ENCODE data around the gene GALM.
"Not testable (repeated sequence)": the region's sequence is repeated elsewhere in the genome, so short reads cannot be mapped to it uniquely, and the experiment has no call there.

Gene GALM

GRCh38 chr2:38682008-38682575 is 16.2 kb downstream of the GALM start:
- Mint-ChIP-seq H3K4me3 (no peak overlapping the region), H3K36me3 (ENCODE audit: low read depth) (peaks cover 79% of the 10 kb centered on the region), H3K4me1 (peaks cover 3% of the 10 kb centered on the region), H3K27ac (no peak overlapping the region), H3K9me3 (no peaks in the 10 kb centered on the region), H3K27me3 (ENCODE audit: low read depth, poor library complexity) (no peaks in the 10 kb centered on the region)
- DNase-seq, result no peak
- no peak for TF ChIP-seq CTCF (IDR thresholded peaks at IDR 0.05)

- peaks cover 77% of the 10 kb centered on the region for H3K36me3 Mint-ChIP-seq (ENCODE audit: low read depth)
- not testable (repeated sequence) for H3K27me3 Mint-ChIP-seq (ENCODE audit: low read depth, poor library complexity)
Measured at GRCh38 chr2:38682620-38683019, 16.7 kb downstream of the GALM start.

DNA sequence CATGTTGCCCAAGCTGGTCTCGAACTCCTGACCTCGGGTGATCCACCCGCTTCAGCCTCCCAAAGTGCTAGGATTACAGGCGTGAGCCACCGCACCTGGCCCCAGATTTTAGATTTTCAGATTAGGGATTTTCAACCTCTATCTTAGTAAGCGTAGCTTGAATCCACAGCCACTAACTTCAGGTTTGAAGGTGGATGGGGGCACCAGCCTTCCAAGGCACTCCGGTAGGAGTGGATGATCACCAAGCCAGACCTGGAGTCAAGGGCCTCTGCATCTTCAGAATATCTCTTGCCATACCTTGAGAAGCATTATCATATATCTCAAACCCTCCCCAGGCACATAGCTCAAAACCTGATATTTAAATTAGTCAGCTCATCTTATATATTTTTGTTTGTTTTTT is 17.9 kb downstream of the GALM start:
- peaks cover 3% of the 10 kb centered on the region for H3K4me1 Mint-ChIP-seq
- DNase-seq, result no peak
- peaks cover 84% of the 10 kb centered on the region for H3K36me3 Mint-ChIP-seq (ENCODE audit: low read depth)
- H3K27ac Mint-ChIP-seq, result no peak overlapping the region
- H3K9me3 Mint-ChIP-seq, result no peaks in the 10 kb centered on the region
- H3K27me3 Mint-ChIP-seq (ENCODE audit: low read depth, poor library complexity), result no peaks in the 10 kb centered on the region
- H3K4me3 Mint-ChIP-seq, result no peak overlapping the region
- TF ChIP-seq CTCF (IDR thresholded peaks at IDR 0.05), result no peak

More at GRCh38 chr2:38682620-38683019, 16.7 kb downstream of the GALM start:
- not testable (repeated sequence) for H3K4me3 Mint-ChIP-seq, H3K4me1 Mint-ChIP-seq, DNase-seq, H3K9me3 Mint-ChIP-seq, H3K27ac Mint-ChIP-seq

- Mint-ChIP-seq H3K4me1 (peaks cover 3% of the 10 kb centered on the region), H3K36me3 (ENCODE audit: low read depth) (peaks cover 82% of the 10 kb centered on the region), H3K27me3 (ENCODE audit: low read depth, poor library complexity) (no peaks in the 10 kb centered on the region), H3K9me3 (no peaks in the 10 kb centered on the region), H3K27ac (peak overlapping the region; percentile 57), H3K4me3 (no peak overlapping the region)
- no peak for DNase-seq
- TF ChIP-seq CTCF (IDR thresholded peaks at IDR 0.05), result no peak
Measured at GRCh38 chr2:38685116-38685735, 19.3 kb downstream of the GALM start.

DNA sequence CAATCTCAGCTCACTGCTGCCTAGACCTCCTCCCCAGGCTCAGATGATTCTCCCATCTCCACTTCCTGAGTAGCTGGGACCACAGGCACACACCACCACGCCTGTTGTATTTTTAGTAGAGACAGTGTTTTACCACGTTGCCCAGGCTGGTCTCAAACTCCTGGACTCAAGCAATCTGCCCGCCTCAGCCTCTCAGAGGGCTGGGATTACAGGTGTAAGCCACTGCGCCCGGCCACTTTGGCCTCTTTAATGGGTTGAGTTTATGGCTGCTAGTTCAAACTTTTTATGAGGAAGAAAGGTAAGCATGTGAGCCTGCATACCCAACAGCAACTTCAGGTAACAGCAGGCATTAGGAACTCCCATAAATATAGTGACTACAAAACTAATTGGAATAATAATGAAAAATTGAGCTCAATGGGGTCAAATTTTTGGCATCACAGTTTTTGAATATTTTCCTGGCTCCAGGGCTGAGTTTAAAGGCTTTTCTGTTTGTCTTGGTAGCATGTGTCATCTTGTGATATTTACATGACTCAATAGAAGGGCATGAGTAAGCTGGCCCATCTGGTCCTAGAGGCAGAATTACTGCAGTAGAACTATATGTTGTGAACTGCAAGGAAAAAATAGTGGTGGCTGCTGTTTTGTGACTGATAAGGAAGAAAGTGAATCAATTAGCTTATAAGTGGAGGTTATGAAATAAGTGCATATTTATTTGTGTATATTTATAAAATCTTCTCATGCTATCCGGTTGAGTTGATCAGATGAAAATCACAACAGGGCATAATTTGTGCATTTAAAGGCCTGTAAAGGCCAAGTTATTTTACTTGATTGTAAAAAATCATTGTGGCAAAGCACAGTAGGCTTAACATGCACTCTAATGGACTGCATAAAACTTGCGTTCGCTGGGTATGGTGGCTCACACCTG is 24.8 kb downstream of the GALM start:
- H3K4me1 Mint-ChIP-seq, result no peaks in the 10 kb centered on the region
- H3K27ac Mint-ChIP-seq, result peak overlapping the region; percentile 37
- H3K27me3 Mint-ChIP-seq (ENCODE audit: low read depth, poor library complexity), result peaks cover 4% of the 10 kb centered on the region
- DNase-seq, result no peak
- H3K36me3 Mint-ChIP-seq (ENCODE audit: low read depth), result peaks cover 66% of the 10 kb centered on the region
- no peak for TF ChIP-seq CTCF (IDR thresholded peaks at IDR 0.05)
- no peaks in the 10 kb centered on the region for H3K9me3 Mint-ChIP-seq
- H3K4me3 Mint-ChIP-seq, result no peak overlapping the region

DNA sequence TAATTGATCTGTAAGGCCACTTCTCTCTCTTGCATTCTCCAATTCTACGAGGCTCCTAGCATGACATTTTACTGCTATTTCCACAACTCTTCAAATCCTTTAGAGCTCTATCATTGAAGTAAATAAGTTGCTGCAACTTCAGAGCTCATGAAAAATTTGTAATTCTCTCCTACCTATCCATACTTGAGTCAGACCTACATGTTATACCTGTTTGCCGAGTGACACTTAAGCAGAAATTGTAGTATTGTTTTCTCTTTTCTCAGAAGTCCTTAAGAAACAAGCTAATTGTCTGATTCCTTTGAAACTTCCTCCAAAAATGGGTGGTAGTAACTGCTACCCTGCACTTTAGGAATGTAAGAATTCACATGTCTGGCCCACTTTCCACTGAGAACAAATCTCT is 26.1 kb downstream of the GALM start:
- Mint-ChIP-seq H3K27me3 (ENCODE audit: low read depth, poor library complexity) (peaks cover 4% of the 10 kb centered on the region), H3K9me3 (no peaks in the 10 kb centered on the region), H3K4me1 (no peaks in the 10 kb centered on the region), H3K27ac (no peak overlapping the region), H3K36me3 (ENCODE audit: low read depth) (peaks cover 64% of the 10 kb centered on the region), H3K4me3 (no peak overlapping the region)
- no peak for DNase-seq
- TF ChIP-seq CTCF (IDR thresholded peaks at IDR 0.05), result no peak

Data from nephron progenitor cell (in vitro differentiated cells).